ES-I3 (cell line): Measurements from ENCODE around the gene RASGRF1.
A peak's percentile ranks its signal among the peaks of the same experiment; 100 is the strongest.
"Not testable (repeated sequence)": the region's sequence is repeated elsewhere in the genome, so short reads cannot be mapped to it uniquely, and the experiment has no call there.

Source experiments
- H3K36me3 ChIP-seq: 2 replicates; pipeline ENCODE4 v1.6.1; 2013; ENCODE audit warnings: mild to moderate bottlenecking, low read length, control low read depth, moderate library complexity; ENCODE audit not compliant: insufficient read depth
- H3K4me1 ChIP-seq: 2 replicates; pipeline ENCODE4 v1.6.1; 2013; ENCODE audit warnings: mild to moderate bottlenecking, control low read depth, low read length; ENCODE audit not compliant: insufficient read depth
- H3K9ac ChIP-seq: 2 replicates; pipeline ENCODE4 v1.6.1; 2013; ENCODE audit warnings: low read depth, mild to moderate bottlenecking, low read length, moderate library complexity
- H3K9me3 ChIP-seq: 2 replicates; pipeline ENCODE4 v1.6.1; 2013; ENCODE audit warnings: mild to moderate bottlenecking, low read length, moderate library complexity; ENCODE audit not compliant: control insufficient read depth, insufficient read depth

Gene RASGRF1

GRCh38 chr15:79117442-79118204, 27.0 kb upstream of the RASGRF1 start:
- Histone ChIP-seq H3K9me3 (no peaks in the 10 kb centered on the region), H3K4me1 (no peaks in the 10 kb centered on the region), H3K9ac (no peak overlapping the region), H3K36me3 (no peaks in the 10 kb centered on the region)

DNA sequence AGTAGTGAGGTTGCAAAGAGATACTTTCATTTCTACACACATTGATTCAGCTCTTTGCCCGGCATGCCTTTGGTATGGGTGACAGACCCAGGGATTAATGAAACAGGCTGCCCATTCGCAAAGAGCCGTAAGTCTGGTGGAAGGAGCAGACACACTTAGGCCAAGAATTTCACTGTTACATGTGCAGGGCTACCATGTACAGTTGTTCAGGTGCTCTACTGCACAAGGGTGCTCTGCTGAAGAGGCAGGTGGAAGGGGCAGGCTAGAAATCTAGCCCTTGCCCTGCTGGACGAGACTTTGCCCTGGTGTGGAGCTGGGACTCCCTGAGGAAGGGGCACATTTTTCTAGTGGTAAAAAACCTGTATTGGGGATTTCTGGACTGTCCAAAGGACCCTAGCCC, 26.2 kb upstream of the RASGRF1 start:
- H3K4me1 ChIP-seq, result no peaks in the 10 kb centered on the region
- H3K36me3 ChIP-seq, result no peaks in the 10 kb centered on the region
- H3K9me3 ChIP-seq, result no peaks in the 10 kb centered on the region
- no peak overlapping the region for H3K9ac ChIP-seq

DNA sequence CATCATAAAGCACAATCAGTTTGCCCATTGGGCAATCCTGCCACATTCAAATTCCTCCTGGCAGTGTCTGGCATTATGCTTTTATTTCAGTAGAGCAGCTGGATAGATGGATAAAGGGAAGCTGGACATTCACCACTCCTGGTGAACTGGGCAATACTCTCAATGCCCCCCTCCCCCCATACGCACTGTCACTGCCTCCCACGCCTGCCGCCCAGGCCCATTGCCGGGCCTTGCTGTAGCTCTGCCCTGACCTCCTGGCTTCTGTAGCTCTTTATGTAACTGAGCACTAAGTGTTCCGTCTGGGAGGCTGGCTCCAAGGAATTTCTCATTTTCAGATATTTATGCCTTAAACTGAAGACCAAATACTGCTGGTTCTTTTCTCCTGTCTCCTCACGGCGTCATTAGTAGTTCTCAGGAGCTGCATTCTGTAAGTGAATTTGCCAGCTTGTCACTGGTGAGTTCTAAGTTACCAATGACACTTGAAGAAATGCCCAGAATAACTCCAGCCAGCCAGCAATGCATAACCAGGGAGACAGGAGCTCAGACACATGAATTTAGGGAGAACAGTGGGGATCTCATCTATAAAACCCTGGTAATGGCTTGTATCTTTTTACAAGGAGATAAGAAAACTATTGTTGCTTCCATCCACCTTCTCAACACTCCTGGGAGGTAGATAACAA, 25.5 kb upstream of the RASGRF1 start:
- Histone ChIP-seq H3K9ac (no peak overlapping the region), H3K36me3 (no peaks in the 10 kb centered on the region), H3K9me3 (no peaks in the 10 kb centered on the region), H3K4me1 (no peaks in the 10 kb centered on the region)

DNA sequence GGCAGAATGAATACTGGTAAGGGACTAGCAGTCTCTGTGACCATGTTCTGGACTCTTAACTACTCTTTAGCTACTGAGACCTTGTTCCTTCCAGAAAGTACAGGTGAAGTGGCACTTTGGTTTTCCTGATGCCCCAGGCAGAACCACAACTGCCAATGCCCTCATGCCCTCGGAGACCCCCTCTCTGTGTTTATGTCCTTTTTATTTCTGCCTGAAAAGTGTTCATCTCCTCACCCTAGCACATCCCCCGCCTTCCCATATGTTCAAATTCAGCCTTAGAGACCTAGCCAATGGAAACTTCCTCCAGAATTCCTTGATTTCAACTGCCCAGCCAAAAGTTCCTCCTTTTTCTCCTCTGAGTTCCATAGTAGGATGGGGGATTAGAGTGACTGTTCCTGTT, 23.3 kb upstream of the RASGRF1 start:
- Histone ChIP-seq H3K9ac (no peak overlapping the region), H3K36me3 (no peaks in the 10 kb centered on the region), H3K4me1 (no peaks in the 10 kb centered on the region), H3K9me3 (no peaks in the 10 kb centered on the region)

DNA sequence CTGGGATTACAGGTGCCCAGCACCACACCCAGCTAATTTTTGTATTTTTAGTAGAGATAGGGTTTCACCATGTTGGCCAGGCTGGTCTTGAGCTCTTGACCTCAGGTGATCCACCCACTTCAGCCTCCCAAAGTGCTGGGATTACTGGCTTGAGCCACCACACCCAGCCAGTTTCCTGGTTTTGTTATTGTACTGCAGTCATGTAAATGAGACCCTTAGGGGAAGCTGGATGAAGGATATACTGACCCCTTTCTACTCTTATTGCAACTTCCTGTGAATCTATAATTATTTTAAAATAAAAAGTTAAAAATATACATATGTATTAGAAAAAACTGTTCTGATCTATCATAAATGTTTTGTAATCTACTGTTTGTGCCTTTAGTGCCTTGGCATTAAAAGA, 20.8 kb upstream of the RASGRF1 start:
- not testable (repeated sequence) for H3K9ac ChIP-seq, H3K36me3 ChIP-seq, H3K9me3 ChIP-seq, H3K4me1 ChIP-seq

GRCh38 chr15:79105141-79105540, 14.6 kb upstream of the RASGRF1 start:
- Histone ChIP-seq H3K9me3 (no peaks in the 10 kb centered on the region), H3K4me1 (no peaks in the 10 kb centered on the region), H3K36me3 (no peaks in the 10 kb centered on the region), H3K9ac (no peak overlapping the region)

- no peaks in the 10 kb centered on the region for H3K36me3 ChIP-seq
- no peaks in the 10 kb centered on the region for H3K9me3 ChIP-seq
- H3K9ac ChIP-seq, result no peak overlapping the region
- no peaks in the 10 kb centered on the region for H3K4me1 ChIP-seq
Observed at GRCh38 chr15:79102595-79102994, 12.0 kb upstream of the RASGRF1 start.

DNA sequence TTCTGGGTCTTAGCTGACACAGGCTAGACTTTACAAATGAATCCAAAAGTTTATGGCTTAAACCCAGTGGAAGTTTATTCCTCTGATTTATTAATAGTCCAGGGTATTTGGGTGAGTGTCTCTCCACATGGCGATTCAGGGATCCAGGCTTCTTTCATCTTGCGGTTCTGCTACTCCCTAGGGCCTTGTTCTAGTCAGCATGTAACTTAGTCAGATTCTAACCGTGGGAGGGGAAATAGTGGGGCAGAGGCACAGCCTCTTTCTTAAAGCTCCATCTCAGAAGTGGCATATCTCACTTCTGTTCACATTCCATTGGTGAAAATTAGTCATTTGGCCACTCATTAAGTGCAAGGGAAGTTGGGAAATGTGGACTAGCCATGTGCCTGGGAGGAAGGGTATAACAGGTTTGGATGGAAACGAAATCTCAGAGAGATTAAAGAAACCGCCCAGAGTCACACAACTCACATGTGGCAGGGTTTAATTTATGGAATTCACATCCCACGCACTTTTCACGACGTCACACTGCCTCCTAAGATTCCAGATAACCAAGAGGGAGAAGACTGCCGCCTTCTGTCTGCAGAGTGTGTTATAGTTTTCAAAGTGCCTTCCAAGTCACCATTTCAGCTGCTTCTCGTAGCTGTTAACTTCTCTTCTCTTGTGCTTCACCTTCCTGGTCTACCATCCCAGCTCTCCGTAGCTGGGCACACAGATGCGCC, 11.4 kb upstream of the RASGRF1 start:
- H3K9me3 ChIP-seq, result no peaks in the 10 kb centered on the region
- H3K4me1 ChIP-seq, result no peaks in the 10 kb centered on the region
- no peaks in the 10 kb centered on the region for H3K36me3 ChIP-seq
- no peak overlapping the region for H3K9ac ChIP-seq

- H3K9ac ChIP-seq, result no peak overlapping the region
- no peaks in the 10 kb centered on the region for H3K36me3 ChIP-seq
- no peaks in the 10 kb centered on the region for H3K4me1 ChIP-seq
- no peaks in the 10 kb centered on the region for H3K9me3 ChIP-seq
Observed at GRCh38 chr15:79099692-79100091, 9.1 kb upstream of the RASGRF1 start.

DNA sequence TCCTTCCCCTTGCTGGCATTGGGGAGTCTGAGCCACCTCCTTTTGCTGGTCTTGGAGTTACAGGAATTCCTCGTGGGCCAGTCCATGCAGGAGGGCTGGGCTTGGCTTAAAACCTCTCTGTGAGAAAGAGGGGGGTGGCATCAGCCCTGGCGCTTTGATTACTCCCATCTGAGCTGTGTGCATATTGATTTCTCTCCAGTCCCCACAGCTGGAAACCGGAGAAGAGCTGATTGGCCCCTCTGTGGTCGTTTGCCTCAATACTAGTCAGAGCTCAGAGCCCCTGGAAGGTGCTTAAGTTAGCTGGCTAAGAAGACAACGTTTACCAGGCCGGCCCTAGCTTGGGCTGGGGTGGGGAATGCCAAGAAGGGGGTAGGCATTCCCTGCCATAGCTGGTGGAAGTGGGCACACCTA, 4.0 kb upstream of the RASGRF1 start:
- Histone ChIP-seq H3K4me1 (no peaks in the 10 kb centered on the region), H3K9me3 (no peaks in the 10 kb centered on the region), H3K9ac (no peak overlapping the region), H3K36me3 (no peaks in the 10 kb centered on the region)

- no peak overlapping the region for H3K9ac ChIP-seq
- H3K4me1 ChIP-seq, result no peaks in the 10 kb centered on the region
Observed at GRCh38 chr15:79093352-79093935, 2.9 kb upstream of the RASGRF1 start.

GRCh38 chr15:79092382-79092781, 1.8 kb upstream of the RASGRF1 start:
- no peaks in the 10 kb centered on the region for H3K36me3 ChIP-seq
- H3K9ac ChIP-seq, result no peak overlapping the region
- no peaks in the 10 kb centered on the region for H3K9me3 ChIP-seq
- no peaks in the 10 kb centered on the region for H3K4me1 ChIP-seq

More at GRCh38 chr15:79093352-79093935, 2.9 kb upstream of the RASGRF1 start:
- H3K36me3 ChIP-seq, result no peaks in the 10 kb centered on the region
- no peaks in the 10 kb centered on the region for H3K9me3 ChIP-seq

DNA sequence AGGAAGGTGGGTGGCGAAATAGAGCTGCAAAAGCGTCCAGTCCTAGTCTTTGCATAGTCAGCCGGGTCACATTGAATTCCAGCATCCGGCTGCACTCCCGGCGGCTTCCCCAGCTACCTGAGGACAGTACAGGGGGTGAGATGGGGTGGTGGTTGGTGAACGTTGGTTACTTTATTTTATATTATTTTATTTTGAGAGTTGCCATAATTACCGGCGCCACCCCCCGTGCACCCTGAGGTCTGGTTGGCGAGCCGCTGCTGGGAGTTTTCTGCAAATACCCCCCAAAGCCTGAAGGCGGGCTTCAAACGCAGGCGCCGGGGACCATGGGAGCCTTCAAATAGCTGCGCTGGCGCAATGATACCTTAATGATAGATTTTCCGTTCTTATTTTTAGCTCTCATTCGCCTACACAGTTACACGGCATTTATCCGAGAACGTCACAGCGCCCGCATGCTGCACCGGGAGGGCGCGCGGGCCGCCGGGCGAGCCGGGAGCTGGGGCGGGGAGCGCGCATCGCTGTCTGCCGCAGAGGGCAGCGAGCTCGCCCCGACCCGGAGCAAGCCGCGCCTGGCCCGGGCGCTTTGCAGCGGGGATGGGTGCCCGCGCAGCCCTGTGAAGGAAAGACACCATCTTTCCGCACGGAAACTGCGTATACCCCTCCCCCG, 756 bp upstream of the RASGRF1 start:
- no peaks in the 10 kb centered on the region for H3K4me1 ChIP-seq
- no peaks in the 10 kb centered on the region for H3K36me3 ChIP-seq
- no peaks in the 10 kb centered on the region for H3K9me3 ChIP-seq
- H3K9ac ChIP-seq, result peak overlapping the region; percentile 60; the same call in 1 of the 2 replicates

GRCh38 chr15:79089890-79090486, 592 bp downstream of the RASGRF1 start:
- Histone ChIP-seq H3K36me3 (no peaks in the 10 kb centered on the region), H3K9ac (peak overlapping the region; percentile 60; the same call in 1 of the 2 replicates), H3K9me3 (no peaks in the 10 kb centered on the region), H3K4me1 (no peaks in the 10 kb centered on the region)
